ENCODE results near the gene POR.

DNA sequence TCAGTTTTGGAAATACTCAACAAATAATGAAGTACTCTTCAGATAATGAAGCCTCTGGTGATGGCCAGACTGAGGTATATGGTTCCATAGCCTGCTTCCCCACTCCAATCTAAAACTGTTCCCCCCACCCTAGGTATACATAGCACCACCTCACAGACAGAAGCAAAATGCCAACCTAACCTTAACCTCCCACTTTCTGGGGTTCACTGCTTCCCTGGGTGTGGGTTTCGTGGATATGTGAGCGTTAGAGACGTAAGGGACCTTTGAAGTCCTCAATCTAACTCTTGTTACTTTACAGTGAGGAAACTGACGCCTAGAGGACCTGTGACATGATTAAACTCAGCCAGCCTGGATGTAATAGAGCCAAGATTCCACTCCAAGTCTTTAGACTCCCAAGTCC lies 34.7 kb upstream of the POR start:
- no peak for TF ChIP-seq ISL1 (CRISPR knock-in tag; IDR thresholded peaks at IDR 0.05)
- no peak for TF ChIP-seq RARB (CRISPR knock-in tag; IDR thresholded peaks at IDR 0.05)
- TF ChIP-seq SNAI2 (CRISPR knock-in tag; IDR thresholded peaks at IDR 0.05): no peak
- TF ChIP-seq BACH2 (CRISPR knock-in tag; IDR thresholded peaks at IDR 0.05; ENCODE audit: borderline replicate concordance): no peak
- no peak for TF ChIP-seq CSDC2 (CRISPR knock-in tag; IDR thresholded peaks at IDR 0.05)
- TF ChIP-seq TOX (CRISPR knock-in tag; IDR thresholded peaks at IDR 0.05; ENCODE audit: borderline replicate concordance): no peak
- TF ChIP-seq ZNF8 (CRISPR knock-in tag; IDR thresholded peaks at IDR 0.05): no peak
- TF ChIP-seq ZNF565 (CRISPR knock-in tag; conservative IDR thresholded peaks at IDR 0.05; ENCODE audit: low read depth): no peak
- no peak for TF ChIP-seq ZNF70 (CRISPR knock-in tag; IDR thresholded peaks at IDR 0.05)
- TF ChIP-seq, protein P1, sequence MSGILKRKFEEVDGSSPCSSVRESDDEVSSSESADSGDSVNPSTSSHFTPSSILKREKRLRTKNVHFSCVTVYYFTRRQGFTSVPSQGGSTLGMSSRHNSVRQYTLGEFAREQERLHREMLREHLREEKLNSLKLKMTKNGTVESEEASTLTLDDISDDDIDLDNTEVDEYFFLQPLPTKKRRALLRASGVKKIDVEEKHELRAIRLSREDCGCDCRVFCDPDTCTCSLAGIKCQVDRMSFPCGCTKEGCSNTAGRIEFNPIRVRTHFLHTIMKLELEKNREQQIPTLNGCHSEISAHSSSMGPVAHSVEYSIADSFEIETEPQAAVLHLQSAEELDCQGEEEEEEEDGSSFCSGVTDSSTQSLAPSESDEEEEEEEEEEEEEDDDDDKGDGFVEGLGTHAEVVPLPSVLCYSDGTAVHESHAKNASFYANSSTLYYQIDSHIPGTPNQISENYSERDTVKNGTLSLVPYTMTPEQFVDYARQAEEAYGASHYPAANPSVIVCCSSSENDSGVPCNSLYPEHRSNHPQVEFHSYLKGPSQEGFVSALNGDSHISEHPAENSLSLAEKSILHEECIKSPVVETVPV (CRISPR knock-in tag; IDR thresholded peaks at IDR 0.05): no peak
